Keratinocyte (primary cell): ENCODE measurements around the gene TMEM129.

ENCODE experiments used
- CTCF ChIP-seq, 3 experiments: IDR thresholded peaks in 1 of 3; conservative IDR thresholded peaks in 1 of 3; optimal IDR thresholded peaks in 1 of 3; 2 replicates in 2 of 3; 3 replicates in 1 of 3; pipeline versions ENCODE3 to v1.5.1; 2011; ENCODE audit warnings: low read length in 3 of 3, mild to moderate bottlenecking in 3 of 3, moderate library complexity in 2 of 3, control low read depth in 1 of 3, inconsistent platforms in 1 of 3; ENCODE audit not compliant: insufficient read depth in 2 of 3; ENCODE audit errors: extremely low read depth in 1 of 3
- EZH2 ChIP-seq: IDR thresholded peaks from one replicate; pipeline ENCODE4 v1.6.1; 2012; ENCODE audit warnings: inconsistent platforms, mild to moderate bottlenecking, low read length, moderate library complexity

- TF ChIP-seq EZH2 (no peak), CTCF (optimal IDR thresholded peaks at IDR 0.05 in 1 of 3, IDR thresholded peaks at IDR 0.05 in 1 of 3, conservative IDR thresholded peaks at IDR 0.05 in 1 of 3; ENCODE audit: extremely low read depth in 1 of 3, insufficient read depth in 2 of 3, low read length in 3 of 3) (no peak)
Observed at GRCh38 chr4:1749826-1750225, 28.7 kb upstream of the TMEM129 start.
